Measurements from ENCODE around the gene NME1.

DNA sequence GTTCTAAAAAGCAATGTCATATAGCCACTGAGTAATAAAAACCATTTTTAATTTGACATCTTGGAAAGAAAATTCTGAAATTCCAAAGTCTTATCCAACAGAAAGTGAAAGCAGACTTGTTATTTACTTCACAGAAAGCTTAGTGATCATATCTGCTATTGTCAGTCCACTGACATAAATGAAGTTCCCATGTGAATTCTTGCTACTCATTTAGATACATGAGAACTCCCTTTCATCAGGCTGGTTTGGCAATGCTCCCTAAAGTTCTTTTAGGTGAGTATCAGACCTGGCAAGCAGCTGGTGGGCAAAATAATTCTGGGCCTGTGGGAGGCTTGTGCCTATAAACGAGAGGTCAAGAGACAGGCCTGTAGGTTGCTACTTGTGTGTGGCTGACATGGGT is 36.3 kb downstream of the NME1 start:
- TF ChIP-seq, protein P1, sequence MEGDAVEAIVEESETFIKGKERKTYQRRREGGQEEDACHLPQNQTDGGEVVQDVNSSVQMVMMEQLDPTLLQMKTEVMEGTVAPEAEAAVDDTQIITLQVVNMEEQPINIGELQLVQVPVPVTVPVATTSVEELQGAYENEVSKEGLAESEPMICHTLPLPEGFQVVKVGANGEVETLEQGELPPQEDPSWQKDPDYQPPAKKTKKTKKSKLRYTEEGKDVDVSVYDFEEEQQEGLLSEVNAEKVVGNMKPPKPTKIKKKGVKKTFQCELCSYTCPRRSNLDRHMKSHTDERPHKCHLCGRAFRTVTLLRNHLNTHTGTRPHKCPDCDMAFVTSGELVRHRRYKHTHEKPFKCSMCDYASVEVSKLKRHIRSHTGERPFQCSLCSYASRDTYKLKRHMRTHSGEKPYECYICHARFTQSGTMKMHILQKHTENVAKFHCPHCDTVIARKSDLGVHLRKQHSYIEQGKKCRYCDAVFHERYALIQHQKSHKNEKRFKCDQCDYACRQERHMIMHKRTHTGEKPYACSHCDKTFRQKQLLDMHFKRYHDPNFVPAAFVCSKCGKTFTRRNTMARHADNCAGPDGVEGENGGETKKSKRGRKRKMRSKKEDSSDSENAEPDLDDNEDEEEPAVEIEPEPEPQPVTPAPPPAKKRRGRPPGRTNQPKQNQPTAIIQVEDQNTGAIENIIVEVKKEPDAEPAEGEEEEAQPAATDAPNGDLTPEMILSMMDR (IDR thresholded peaks at IDR 0.05): no peak
- TF ChIP-seq POLR2A (IDR thresholded peaks at IDR 0.05): no peak
